HepG2 (cell line): ENCODE results near the gene KIFAP3. TPM values are rescaled to one million over a fixed set of nuclear protein-coding genes. Genes with fewer than 3 reads are reported as not detected.

Experiments
- ATAC-seq: fragments of 200-7000 bp; cut with Tn5 transposase; 3 replicates; pipeline ENCODE4 v1.9.1; 2020; ENCODE audit warnings: mild to moderate bottlenecking, moderate library complexity
- BruUV-seq: library from RNA; stranded (reverse); fragments of 400-500 nt; replicated peaks from 2 replicates; lab custom pipeline; 2021; lab: Mats Ljungman, UMichigan
- CTCF ChIA-PET: fragments of 300-600 bp; formaldehyde crosslinking; extraction: SDS; loops from one replicate; lab custom pipeline; 2021; ENCODE audit warnings: low total read pairs, inconsistent platforms, low intra/inter-chr PET ratio; lab: Yijun Ruan, JAX
- POLR2A ChIA-PET: fragments of 350-600 bp; sonication (Branson Sonifier 250); formaldehyde crosslinking; loops from one replicate; lab custom pipeline; 2020; ENCODE audit warnings: antibody characterized with exemption, inconsistent platforms; lab: Yijun Ruan, JAX
- DNase-seq: peaks from one replicate; pipeline ENCODE4 v3.0.0-alpha.2; 2015; ENCODE audit warnings: low spot score
- FAIRE-seq: peaks from 3 replicates; lab custom pipeline; 2011; peaks lifted over from hg19 to GRCh38; lab: Jason Lieb, UNC
- H2AFZ ChIP-seq: one replicate; pipeline ENCODE4 v1.6.1; 2011; ENCODE audit warnings: low read length, inconsistent platforms
- H3K27ac ChIP-seq: fragments of 300-600 bp; 3 replicates; pipeline ENCODE4 v1.8.0; 2011; ENCODE audit warnings: mixed run types, mild to moderate bottlenecking, mixed read lengths, low read length, inconsistent platforms; ENCODE audit not compliant: insufficient read depth; ENCODE audit errors: extremely low read length
- H3K27me3 ChIP-seq, 2 experiments: fragments of 200-600 bp in 1 of 2; 2 replicates in 1 of 2; 3 replicates in 1 of 2; pipeline versions ENCODE4 v1.6.0 to v1.8.0; 2011; ENCODE audit warnings: low read length in 2 of 2, mild to moderate bottlenecking in 2 of 2, moderate library complexity in 2 of 2, inconsistent platforms in 1 of 2; ENCODE audit not compliant: insufficient read depth in 2 of 2, control insufficient read depth in 1 of 2
- H3K36me3 ChIP-seq, 2 experiments: fragments of 200-600 bp in 1 of 2; replicated peaks in 1 of 2; 2 replicates in 1 of 2; 3 replicates in 1 of 2; pipeline versions ENCODE4 v1.5.1 to v1.8.0; 2011; ENCODE audit warnings: low read length in 2 of 2, inconsistent platforms in 1 of 2; ENCODE audit not compliant: insufficient read depth in 2 of 2, control insufficient read depth in 1 of 2
- H3K4me1 ChIP-seq: 2 replicates; pipeline ENCODE4 v1.5.1; 2012; ENCODE audit warnings: low read length, inconsistent platforms; ENCODE audit not compliant: insufficient read depth
- H3K4me2 ChIP-seq: 2 replicates; pipeline ENCODE4 v1.6.0; 2011; ENCODE audit warnings: low read depth, low read length, inconsistent platforms
- H3K4me3 ChIP-seq, 3 experiments: fragments of 200-600 bp in 1 of 3; sonication (generic), shearing (Covaris generic) in 1 of 3; replicated peaks in 1 of 3; 2 replicates each; pipeline ENCODE4 v1.5.1; 2011 to 2016; ENCODE audit warnings: low read length in 3 of 3, inconsistent platforms in 2 of 3, low read depth in 2 of 3, mild to moderate bottlenecking in 2 of 3, control low read depth in 1 of 3, mixed read lengths in 1 of 3; ENCODE audit not compliant: insufficient read depth in 1 of 3
- H3K79me2 ChIP-seq: one replicate; pipeline ENCODE4 v1.6.1; 2011; ENCODE audit warnings: low read length, inconsistent platforms; ENCODE audit not compliant: insufficient read depth
- H3K9ac ChIP-seq: 2 replicates; pipeline ENCODE4 v1.6.0; 2011; ENCODE audit warnings: mild to moderate bottlenecking, low read depth, low read length, inconsistent platforms; ENCODE audit not compliant: insufficient read depth
- H3K9me3 ChIP-seq: 2 replicates; pipeline ENCODE4 v1.5.1; 2012; ENCODE audit warnings: mild to moderate bottlenecking, low read length
- H4K20me1 ChIP-seq: 2 replicates; pipeline ENCODE4 v1.6.0; 2011; ENCODE audit warnings: inconsistent platforms, mild to moderate bottlenecking, low read length, moderate library complexity; ENCODE audit not compliant: insufficient read depth
- CBX1 ChIP-seq: IDR thresholded peaks from one replicate; pipeline ENCODE4 v1.6.1; 2016; ENCODE audit warnings: antibody characterized with exemption, low read depth
- NAIF1 ChIP-seq: sonication (generic); formaldehyde crosslinking; IDR thresholded peaks from 2 replicates; pipeline ENCODE4 v1.5.0; 2020; ENCODE audit warnings: mild to moderate bottlenecking, missing genetic modification reagents, borderline replicate concordance
- SALL1 ChIP-seq: sonication (generic); formaldehyde crosslinking; IDR thresholded peaks from 2 replicates; pipeline ENCODE4 v1.8.0; 2022; ENCODE audit warnings: mild to moderate bottlenecking, missing genetic modification reagents
- WGBS: methylation state at CpG from one replicate; pipeline ENCODE4 v1.1.6; 2017; ENCODE audit warnings: low lambda C conversion rate; 5-methylcytosine and 5-hydroxymethylcytosine counted together
- in situ Hi-C: cut with HindIII; loops from 2 replicates; pipeline ENCODE4 v1.10.0; 2017; ENCODE audit warnings: low pct_unique_long_range_greater_than_20kb; ENCODE audit not compliant: extremely low pct_ligation_motif_present
- intact Hi-C: fragments of 100-400 bp; cut with micrococcal nuclease; formaldehyde crosslinking; loops from one replicate; pipeline ENCODE4 v1.10.0; 2022; ENCODE audit not compliant: unreplicated experiment
- polyA plus RNA-seq, 8 experiments: library from polyadenylated mRNA; depleted of rRNA in 3 of 8; stranded (reverse) in 7 of 8; unstranded in 1 of 8; fragments of >200 nt; fragmentation: Illumina TruSeq in 4 of 8; extraction: Trizol in 4 of 8; gene quantifications; 2 replicates each; pipeline versions ENCODE4 v1.2.1 to v1.2.3, GENCODE V29; 2011 to 2016; ENCODE audit warnings: low read depth in 4 of 8, missing spikeins in 1 of 8, mixed read lengths in 1 of 8; ENCODE audit not compliant: insufficient read depth in 1 of 8
- total RNA-seq, 5 experiments: library from RNA; depleted of rRNA; stranded (reverse); fragments of >200 nt; fragmentation: Illumina TruSeq; extraction: Trizol; gene quantifications; 2 replicates each; pipeline ENCODE4 v1.2.3, GENCODE V29; 2016; ENCODE audit warnings: low read depth in 1 of 5
- TF ChIP-seq, protein P1 (sequence below): IDR thresholded peaks from 2 replicates; pipeline ENCODE4 v1.6.1; 2016; ENCODE audit warnings: control low read depth
- TF ChIP-seq, protein P2 (sequence below): sonication (generic); formaldehyde crosslinking; IDR thresholded peaks from 2 replicates; pipeline ENCODE4 v1.9.0; 2021; ENCODE audit warnings: mild to moderate bottlenecking, missing genetic modification reagents
- TF ChIP-seq, protein P3 (sequence below): IDR thresholded peaks from 2 replicates; pipeline ENCODE4 v1.6.1; 2016; ENCODE audit warnings: low read depth, missing genetic modification reagents, missing compliant biosample characterization
- TF ChIP-seq, protein P4 (sequence below): sonication (generic); formaldehyde crosslinking; IDR thresholded peaks from 2 replicates; pipeline ENCODE4 v1.8.0; 2022; ENCODE audit warnings: missing genetic modification reagents, mild to moderate bottlenecking, moderate library complexity, borderline replicate concordance

KIFAP3 gene
- total and polyA plus RNA-seq, 2 of the 13 experiments (the other 11 are each of a cell fraction or from before 2014, with no cell fraction given) = 3.4 to 10.0 TPM

DNA sequence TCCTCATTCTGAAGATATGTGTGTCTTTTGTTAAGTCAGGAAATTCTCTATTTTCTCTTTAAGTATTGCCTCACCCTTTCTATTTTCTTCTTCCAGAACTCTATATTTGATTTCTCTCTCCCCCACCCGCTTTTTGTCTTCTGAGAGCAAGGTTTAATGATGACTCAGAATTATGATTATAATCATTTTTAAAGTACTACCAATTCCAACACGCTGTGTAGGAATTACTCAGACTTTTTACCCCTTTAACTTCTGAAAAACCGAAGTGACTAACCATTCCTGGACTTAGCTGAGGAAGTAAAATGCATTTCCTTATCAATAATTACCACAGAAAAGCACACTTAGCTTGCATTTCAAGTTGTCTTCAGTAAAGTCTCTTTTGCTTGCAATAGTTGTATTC, 160.0 kb downstream of the KIFAP3 start (continued):
- TF ChIP-seq, protein P1, sequence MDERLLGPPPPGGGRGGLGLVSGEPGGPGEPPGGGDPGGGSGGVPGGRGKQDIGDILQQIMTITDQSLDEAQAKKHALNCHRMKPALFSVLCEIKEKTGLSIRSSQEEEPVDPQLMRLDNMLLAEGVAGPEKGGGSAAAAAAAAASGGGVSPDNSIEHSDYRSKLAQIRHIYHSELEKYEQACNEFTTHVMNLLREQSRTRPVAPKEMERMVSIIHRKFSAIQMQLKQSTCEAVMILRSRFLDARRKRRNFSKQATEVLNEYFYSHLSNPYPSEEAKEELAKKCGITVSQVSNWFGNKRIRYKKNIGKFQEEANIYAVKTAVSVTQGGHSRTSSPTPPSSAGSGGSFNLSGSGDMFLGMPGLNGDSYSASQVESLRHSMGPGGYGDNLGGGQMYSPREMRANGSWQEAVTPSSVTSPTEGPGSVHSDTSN (CRISPR knock-in tag) = no peak
- TF ChIP-seq NAIF1 (CRISPR knock-in tag) = no peak
- TF ChIP-seq, all 625 proteins: peak for 0

DNA sequence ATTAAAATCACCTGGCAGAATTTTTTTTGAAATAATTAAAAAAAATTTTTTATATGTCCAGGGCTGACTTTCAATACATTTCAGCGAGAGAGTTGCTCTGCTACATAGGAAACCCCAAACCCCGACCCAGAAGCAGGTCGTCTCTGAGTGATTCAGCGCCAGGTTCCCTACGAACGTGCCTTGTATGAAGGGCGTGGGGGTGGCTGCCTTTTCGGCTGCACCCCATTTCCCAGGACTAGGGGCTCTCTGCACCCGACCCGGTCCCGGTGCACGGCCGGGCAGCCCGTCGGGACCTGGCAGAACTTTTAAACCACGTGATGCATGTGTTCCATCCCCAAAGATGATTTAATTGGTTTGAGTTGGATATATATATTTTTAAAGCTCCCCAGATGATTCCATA, 165.0 kb downstream of the KIFAP3 start:
- Histone ChIP-seq H3K9ac (no peak overlapping the region), H2AFZ (no peak overlapping the region), H3K36me3 (no peaks in the 10 kb centered on the region), H3K9me3 (no peaks in the 10 kb centered on the region), H3K27me3 (peaks cover 0 to 4% of the 10 kb centered on the region in 2 experiments; a peak in 1 of 5 replicates), H3K4me2 (no peak overlapping the region), H4K20me1 (no peaks in the 10 kb centered on the region), H3K4me1 (no peaks in the 10 kb centered on the region), H3K4me3 (no peak overlapping the region), H3K79me2 (no peaks in the 10 kb centered on the region), H3K27ac (no peak overlapping the region)
- WGBS = 34% methylated on average over 9 of the region's 16 CpGs
- FAIRE-seq (no peak), DNase-seq (no peak), ATAC-seq (no peak)
- in situ Hi-C loops = no loop called here
- intact Hi-C loops = no loop called here
- ChIA-PET CTCF (no interaction called here), POLR2A (no interaction called here)
- BruUV-seq = no TSS peak
- TF ChIP-seq CBX1 (no peak), SALL1 (CRISPR knock-in tag) (no peak)
- TF ChIP-seq, protein P2, sequence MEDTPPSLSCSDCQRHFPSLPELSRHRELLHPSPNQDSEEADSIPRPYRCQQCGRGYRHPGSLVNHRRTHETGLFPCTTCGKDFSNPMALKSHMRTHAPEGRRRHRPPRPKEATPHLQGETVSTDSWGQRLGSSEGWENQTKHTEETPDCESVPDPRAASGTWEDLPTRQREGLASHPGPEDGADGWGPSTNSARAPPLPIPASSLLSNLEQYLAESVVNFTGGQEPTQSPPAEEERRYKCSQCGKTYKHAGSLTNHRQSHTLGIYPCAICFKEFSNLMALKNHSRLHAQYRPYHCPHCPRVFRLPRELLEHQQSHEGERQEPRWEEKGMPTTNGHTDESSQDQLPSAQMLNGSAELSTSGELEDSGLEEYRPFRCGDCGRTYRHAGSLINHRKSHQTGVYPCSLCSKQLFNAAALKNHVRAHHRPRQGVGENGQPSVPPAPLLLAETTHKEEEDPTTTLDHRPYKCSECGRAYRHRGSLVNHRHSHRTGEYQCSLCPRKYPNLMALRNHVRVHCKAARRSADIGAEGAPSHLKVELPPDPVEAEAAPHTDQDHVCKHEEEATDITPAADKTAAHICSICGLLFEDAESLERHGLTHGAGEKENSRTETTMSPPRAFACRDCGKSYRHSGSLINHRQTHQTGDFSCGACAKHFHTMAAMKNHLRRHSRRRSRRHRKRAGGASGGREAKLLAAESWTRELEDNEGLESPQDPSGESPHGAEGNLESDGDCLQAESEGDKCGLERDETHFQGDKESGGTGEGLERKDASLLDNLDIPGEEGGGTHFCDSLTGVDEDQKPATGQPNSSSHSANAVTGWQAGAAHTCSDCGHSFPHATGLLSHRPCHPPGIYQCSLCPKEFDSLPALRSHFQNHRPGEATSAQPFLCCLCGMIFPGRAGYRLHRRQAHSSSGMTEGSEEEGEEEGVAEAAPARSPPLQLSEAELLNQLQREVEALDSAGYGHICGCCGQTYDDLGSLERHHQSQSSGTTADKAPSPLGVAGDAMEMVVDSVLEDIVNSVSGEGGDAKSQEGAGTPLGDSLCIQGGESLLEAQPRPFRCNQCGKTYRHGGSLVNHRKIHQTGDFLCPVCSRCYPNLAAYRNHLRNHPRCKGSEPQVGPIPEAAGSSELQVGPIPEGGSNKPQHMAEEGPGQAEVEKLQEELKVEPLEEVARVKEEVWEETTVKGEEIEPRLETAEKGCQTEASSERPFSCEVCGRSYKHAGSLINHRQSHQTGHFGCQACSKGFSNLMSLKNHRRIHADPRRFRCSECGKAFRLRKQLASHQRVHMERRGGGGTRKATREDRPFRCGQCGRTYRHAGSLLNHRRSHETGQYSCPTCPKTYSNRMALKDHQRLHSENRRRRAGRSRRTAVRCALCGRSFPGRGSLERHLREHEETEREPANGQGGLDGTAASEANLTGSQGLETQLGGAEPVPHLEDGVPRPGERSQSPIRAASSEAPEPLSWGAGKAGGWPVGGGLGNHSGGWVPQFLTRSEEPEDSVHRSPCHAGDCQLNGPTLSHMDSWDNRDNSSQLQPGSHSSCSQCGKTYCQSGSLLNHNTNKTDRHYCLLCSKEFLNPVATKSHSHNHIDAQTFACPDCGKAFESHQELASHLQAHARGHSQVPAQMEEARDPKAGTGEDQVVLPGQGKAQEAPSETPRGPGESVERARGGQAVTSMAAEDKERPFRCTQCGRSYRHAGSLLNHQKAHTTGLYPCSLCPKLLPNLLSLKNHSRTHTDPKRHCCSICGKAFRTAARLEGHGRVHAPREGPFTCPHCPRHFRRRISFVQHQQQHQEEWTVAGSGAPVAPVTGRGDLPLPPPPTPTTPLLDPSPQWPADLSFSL (CRISPR knock-in tag) = no peak
- TF ChIP-seq, protein P3, sequence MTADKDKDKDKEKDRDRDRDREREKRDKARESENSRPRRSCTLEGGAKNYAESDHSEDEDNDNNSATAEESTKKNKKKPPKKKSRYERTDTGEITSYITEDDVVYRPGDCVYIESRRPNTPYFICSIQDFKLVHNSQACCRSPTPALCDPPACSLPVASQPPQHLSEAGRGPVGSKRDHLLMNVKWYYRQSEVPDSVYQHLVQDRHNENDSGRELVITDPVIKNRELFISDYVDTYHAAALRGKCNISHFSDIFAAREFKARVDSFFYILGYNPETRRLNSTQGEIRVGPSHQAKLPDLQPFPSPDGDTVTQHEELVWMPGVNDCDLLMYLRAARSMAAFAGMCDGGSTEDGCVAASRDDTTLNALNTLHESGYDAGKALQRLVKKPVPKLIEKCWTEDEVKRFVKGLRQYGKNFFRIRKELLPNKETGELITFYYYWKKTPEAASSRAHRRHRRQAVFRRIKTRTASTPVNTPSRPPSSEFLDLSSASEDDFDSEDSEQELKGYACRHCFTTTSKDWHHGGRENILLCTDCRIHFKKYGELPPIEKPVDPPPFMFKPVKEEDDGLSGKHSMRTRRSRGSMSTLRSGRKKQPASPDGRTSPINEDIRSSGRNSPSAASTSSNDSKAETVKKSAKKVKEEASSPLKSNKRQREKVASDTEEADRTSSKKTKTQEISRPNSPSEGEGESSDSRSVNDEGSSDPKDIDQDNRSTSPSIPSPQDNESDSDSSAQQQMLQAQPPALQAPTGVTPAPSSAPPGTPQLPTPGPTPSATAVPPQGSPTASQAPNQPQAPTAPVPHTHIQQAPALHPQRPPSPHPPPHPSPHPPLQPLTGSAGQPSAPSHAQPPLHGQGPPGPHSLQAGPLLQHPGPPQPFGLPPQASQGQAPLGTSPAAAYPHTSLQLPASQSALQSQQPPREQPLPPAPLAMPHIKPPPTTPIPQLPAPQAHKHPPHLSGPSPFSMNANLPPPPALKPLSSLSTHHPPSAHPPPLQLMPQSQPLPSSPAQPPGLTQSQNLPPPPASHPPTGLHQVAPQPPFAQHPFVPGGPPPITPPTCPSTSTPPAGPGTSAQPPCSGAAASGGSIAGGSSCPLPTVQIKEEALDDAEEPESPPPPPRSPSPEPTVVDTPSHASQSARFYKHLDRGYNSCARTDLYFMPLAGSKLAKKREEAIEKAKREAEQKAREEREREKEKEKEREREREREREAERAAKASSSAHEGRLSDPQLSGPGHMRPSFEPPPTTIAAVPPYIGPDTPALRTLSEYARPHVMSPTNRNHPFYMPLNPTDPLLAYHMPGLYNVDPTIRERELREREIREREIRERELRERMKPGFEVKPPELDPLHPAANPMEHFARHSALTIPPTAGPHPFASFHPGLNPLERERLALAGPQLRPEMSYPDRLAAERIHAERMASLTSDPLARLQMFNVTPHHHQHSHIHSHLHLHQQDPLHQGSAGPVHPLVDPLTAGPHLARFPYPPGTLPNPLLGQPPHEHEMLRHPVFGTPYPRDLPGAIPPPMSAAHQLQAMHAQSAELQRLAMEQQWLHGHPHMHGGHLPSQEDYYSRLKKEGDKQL = no peak
- TF ChIP-seq, protein P4, sequence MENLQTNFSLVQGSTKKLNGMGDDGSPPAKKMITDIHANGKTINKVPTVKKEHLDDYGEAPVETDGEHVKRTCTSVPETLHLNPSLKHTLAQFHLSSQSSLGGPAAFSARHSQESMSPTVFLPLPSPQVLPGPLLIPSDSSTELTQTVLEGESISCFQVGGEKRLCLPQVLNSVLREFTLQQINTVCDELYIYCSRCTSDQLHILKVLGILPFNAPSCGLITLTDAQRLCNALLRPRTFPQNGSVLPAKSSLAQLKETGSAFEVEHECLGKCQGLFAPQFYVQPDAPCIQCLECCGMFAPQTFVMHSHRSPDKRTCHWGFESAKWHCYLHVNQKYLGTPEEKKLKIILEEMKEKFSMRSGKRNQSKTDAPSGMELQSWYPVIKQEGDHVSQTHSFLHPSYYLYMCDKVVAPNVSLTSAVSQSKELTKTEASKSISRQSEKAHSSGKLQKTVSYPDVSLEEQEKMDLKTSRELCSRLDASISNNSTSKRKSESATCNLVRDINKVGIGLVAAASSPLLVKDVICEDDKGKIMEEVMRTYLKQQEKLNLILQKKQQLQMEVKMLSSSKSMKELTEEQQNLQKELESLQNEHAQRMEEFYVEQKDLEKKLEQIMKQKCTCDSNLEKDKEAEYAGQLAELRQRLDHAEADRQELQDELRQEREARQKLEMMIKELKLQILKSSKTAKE = no peak
